HCT116 (cell line): ENCODE data around the gene DDR2. TPM values are rescaled to one million over a fixed set of nuclear protein-coding genes. Genes with fewer than 3 reads are reported as not detected.
"Not testable (repeated sequence)": the region's sequence is repeated elsewhere in the genome, so short reads cannot be mapped to it uniquely, and the experiment has no call there.

Experiments
- ATAC-seq: fragments of 200-7000 bp; cut with Tn5 transposase; 2 replicates; pipeline ENCODE4 v1.9.1; 2020; ENCODE audit warnings: mild to moderate bottlenecking, moderate library complexity
- BruUV-seq: library from RNA; stranded (reverse); fragments of 400-500 nt; replicated peaks from 2 replicates; lab custom pipeline; 2021; lab: Mats Ljungman, UMichigan
- CTCF ChIA-PET: fragments of 300-600 bp; sonication (Branson Sonifier 250); formaldehyde crosslinking; loops from one replicate; lab custom pipeline; 2021; ENCODE audit warnings: antibody characterized with exemption; lab: Charles Lee
- POLR2A ChIA-PET: fragments of 300-600, 350-600 bp; sonication (Branson Sonifier 250); formaldehyde crosslinking; loops from one replicate; lab custom pipeline; 2021; ENCODE audit warnings: antibody characterized with exemption; lab: Charles Lee
- RAD21 ChIA-PET, 2 experiments: fragments of 300-600 bp; sonication (Branson Sonifier 250); formaldehyde crosslinking; loops; one replicate each; lab custom pipeline; 2023; ENCODE audit warnings: low total read pairs in 2 of 2; ENCODE audit not compliant: uncharacterized antibody in 2 of 2, unreplicated experiment in 2 of 2, low non-redundant PET in 1 of 2; lab: Charles Lee
- DNase-seq: peaks from one replicate; pipeline ENCODE4 v3.0.0-alpha.2; 2010; ENCODE audit warnings: low read depth, low spot score
- H2AFZ ChIP-seq: fragments of 200-600 bp; shearing (Covaris generic), sonication (generic); 2 replicates; pipeline ENCODE4 v1.6.1; 2017; ENCODE audit warnings: low read depth, mixed run types, mixed read lengths, antibody characterized with exemption, low read length; ENCODE audit not compliant: poor library complexity, severe bottlenecking
- H3K27ac ChIP-seq: 2 replicates; pipeline ENCODE4 v1.5.1; 2012; ENCODE audit warnings: low read depth, low read length
- H3K27me3 ChIP-seq: fragments of 200-600 bp; sonication (generic); 2 replicates; pipeline ENCODE4 v1.6.1; 2016; ENCODE audit warnings: mixed run types, low read length, mixed read lengths; ENCODE audit not compliant: insufficient read depth
- H3K36me3 ChIP-seq, 2 experiments: fragments of 200-500 bp in 1 of 2; fragments of 200-600 bp in 1 of 2; sonication (Bioruptor generic) in 1 of 2; sonication (generic) in 1 of 2; 2 replicates each; pipeline versions ENCODE4 v1.5.1 to v1.6.1; 2014 to 2016; ENCODE audit warnings: low read length in 2 of 2, inconsistent platforms in 1 of 2, mixed read lengths in 1 of 2, mixed run types in 1 of 2; ENCODE audit not compliant: insufficient read depth in 2 of 2, control insufficient read depth in 1 of 2
- H3K4me1 ChIP-seq, 2 experiments: fragments of 200-600 bp in 1 of 2; sonication (generic) in 1 of 2; 2 replicates each; pipeline versions ENCODE4 v1.5.1 to v1.6.1; 2012 to 2017; ENCODE audit warnings: low read length in 2 of 2, inconsistent platforms in 1 of 2, mild to moderate bottlenecking in 1 of 2, mixed read lengths in 1 of 2, mixed run types in 1 of 2, moderate library complexity in 1 of 2; ENCODE audit not compliant: insufficient read depth in 2 of 2, control insufficient read depth in 1 of 2
- H3K4me2 ChIP-seq: fragments of 200-600 bp; sonication (generic); 2 replicates; pipeline ENCODE4 v1.6.1; 2017; ENCODE audit warnings: mixed run types, low read length, mixed read lengths
- H3K4me3 ChIP-seq, 2 experiments: fragments of 200-600 bp in 1 of 2; sonication (generic) in 1 of 2; replicated peaks in 1 of 2; 2 replicates each; pipeline ENCODE4 v1.5.1; 2011 to 2016; ENCODE audit warnings: low read length in 2 of 2, control low read depth in 1 of 2, low read depth in 1 of 2, mild to moderate bottlenecking in 1 of 2, mixed read lengths in 1 of 2, mixed run types in 1 of 2
- H3K79me2 ChIP-seq: fragments of 200-600 bp; sonication (generic); 2 replicates; pipeline ENCODE4 v1.6.1; 2017; ENCODE audit warnings: mild to moderate bottlenecking, mixed run types, low read length, moderate library complexity, mixed read lengths; ENCODE audit not compliant: insufficient read depth
- H3K9ac ChIP-seq: fragments of 200-600 bp; sonication (generic); 2 replicates; pipeline ENCODE4 v1.6.1; 2016; ENCODE audit warnings: low read length, mixed read lengths
- H3K9me2 ChIP-seq: fragments of 200-600 bp; sonication (generic), shearing (Covaris generic); 2 replicates; pipeline ENCODE4 v1.6.1; 2017; ENCODE audit warnings: mixed run types, mild to moderate bottlenecking, moderate library complexity; ENCODE audit not compliant: insufficient read depth
- H3K9me3 ChIP-seq, 2 experiments: fragments of 200-500 bp in 1 of 2; fragments of 200-600 bp in 1 of 2; sonication (Bioruptor generic) in 1 of 2; sonication (generic) in 1 of 2; 2 replicates each; pipeline ENCODE4 v1.6.1; 2014 to 2017; ENCODE audit warnings: low read length in 2 of 2, mixed read lengths in 2 of 2, inconsistent platforms in 1 of 2, low read depth in 1 of 2, mild to moderate bottlenecking in 1 of 2, mixed run types in 1 of 2, moderate library complexity in 1 of 2; ENCODE audit not compliant: control insufficient read depth in 1 of 2, insufficient read depth in 1 of 2
- H4K20me1 ChIP-seq: fragments of 200-600 bp; sonication (generic), shearing (Covaris generic); 2 replicates; pipeline ENCODE4 v1.6.1; 2017; ENCODE audit warnings: mixed run types, mild to moderate bottlenecking, moderate library complexity; ENCODE audit not compliant: insufficient read depth
- CEBPB ChIP-seq: IDR thresholded peaks from 2 replicates; pipeline ENCODE4 v1.6.1; 2012; ENCODE audit warnings: low read depth
- ELF1 ChIP-seq: IDR thresholded peaks from 2 replicates; pipeline ENCODE4 v1.6.1; 2012; ENCODE audit warnings: low read depth, borderline replicate concordance
- EZH2phosphoT487 ChIP-seq: fragments of 200-600 bp; IDR thresholded peaks from 2 replicates; pipeline ENCODE4 v1.6.1; 2018; ENCODE audit warnings: antibody characterized with exemption, borderline replicate concordance
- POLR2AphosphoS5 ChIP-seq: IDR thresholded peaks from 2 replicates; pipeline ENCODE4 v1.6.1; 2011; ENCODE audit warnings: mild to moderate bottlenecking, low read depth, low read length, moderate library complexity
- RAD21 ChIP-seq: IDR thresholded peaks from 2 replicates; pipeline ENCODE4 v1.6.1; 2012; ENCODE audit warnings: low read depth, mild to moderate bottlenecking
- SP1 ChIP-seq: IDR thresholded peaks from 2 replicates; pipeline ENCODE4 v1.6.1; 2012; ENCODE audit warnings: low read depth
- TCF7L2 ChIP-seq: IDR thresholded peaks from 2 replicates; pipeline ENCODE4 v1.7.0; 2011; ENCODE audit warnings: borderline replicate concordance, inconsistent platforms; ENCODE audit not compliant: insufficient read depth, insufficient read length; ENCODE audit errors: extremely low read depth
- intact Hi-C: fragments of 100-400 bp; cut with micrococcal nuclease; formaldehyde crosslinking; loops from 2 replicates; pipeline ENCODE4 v1.10.0; 2022
- total RNA-seq: library from RNA; stranded (reverse); gene quantifications from one replicate; pipeline ENCODE4 v1.2.1, GENCODE V29; 2021; ENCODE audit not compliant: unreplicated experiment
- TF ChIP-seq, protein P1 (sequence below), 3 experiments: fragments of 200-600 bp in 1 of 3; sonication (generic) in 1 of 3; IDR thresholded peaks in 2 of 3; conservative IDR thresholded peaks in 1 of 3; 2 replicates each; pipeline ENCODE4 v1.5.1; 2012 to 2017; ENCODE audit warnings: low read depth in 2 of 3, low read length in 2 of 3, antibody characterized with exemption in 1 of 3, borderline replicate concordance in 1 of 3, control low read depth in 1 of 3, mild to moderate bottlenecking in 1 of 3, mixed read lengths in 1 of 3, mixed run types in 1 of 3, moderate library complexity in 1 of 3; ENCODE audit not compliant: insufficient read depth in 1 of 3
- TF ChIP-seq, protein P2 (sequence below): IDR thresholded peaks from 2 replicates; pipeline ENCODE4 v1.6.1; 2011; ENCODE audit warnings: mild to moderate bottlenecking, low read length, moderate library complexity; ENCODE audit not compliant: insufficient replicate concordance; ENCODE audit errors: extremely low read depth

Gene DDR2
- total RNA-seq, 1 experiment from 2014 or later, result 0.84 TPM

DNA sequence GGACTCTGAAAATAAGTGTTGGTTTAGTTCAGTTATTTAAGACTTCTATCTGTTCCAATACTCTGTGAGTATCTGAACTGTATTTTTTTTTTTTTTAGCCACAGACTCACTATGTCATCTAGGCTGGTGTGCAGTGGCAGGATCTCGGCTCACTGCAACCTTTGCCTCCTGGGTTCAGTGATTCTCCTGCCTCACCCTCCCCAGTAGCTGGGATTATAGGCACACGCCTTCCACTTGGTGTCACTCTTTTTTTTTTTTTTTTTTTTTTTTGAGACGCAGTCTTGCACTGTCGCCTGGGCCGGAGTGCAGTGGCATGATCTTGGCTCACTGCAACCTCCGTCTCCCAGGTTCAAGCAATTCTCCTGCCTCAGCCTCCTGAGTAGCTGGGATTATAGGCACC lies 49.4 kb upstream of the DDR2 start:
- H3K9me2 ChIP-seq, H4K20me1 ChIP-seq, BruUV-seq, ATAC-seq, H3K4me1 ChIP-seq, H3K27ac ChIP-seq, H3K9me3 ChIP-seq, H3K9ac ChIP-seq, H3K4me3 ChIP-seq, intact Hi-C loops, H3K4me2 ChIP-seq, POLR2A ChIA-PET, H3K79me2 ChIP-seq, DNase-seq, H3K27me3 ChIP-seq, H2AFZ ChIP-seq: not testable (repeated sequence)
- RAD21 ChIA-PET, result interaction anchor here in 1 of 2 experiments (0.7 kb wide), 1 partner anchor 29 kb away, joined by 3 read pairs; no protein-coding TSS in a partner anchor
- peaks cover 8 to 18% of the 10 kb centered on the region in 2 experiments for H3K36me3 ChIP-seq
- CTCF ChIA-PET, result interaction anchor here (1.0 kb wide), 1 partner anchor 225 kb away, joined by 3 read pairs; no protein-coding TSS in a partner anchor

DNA sequence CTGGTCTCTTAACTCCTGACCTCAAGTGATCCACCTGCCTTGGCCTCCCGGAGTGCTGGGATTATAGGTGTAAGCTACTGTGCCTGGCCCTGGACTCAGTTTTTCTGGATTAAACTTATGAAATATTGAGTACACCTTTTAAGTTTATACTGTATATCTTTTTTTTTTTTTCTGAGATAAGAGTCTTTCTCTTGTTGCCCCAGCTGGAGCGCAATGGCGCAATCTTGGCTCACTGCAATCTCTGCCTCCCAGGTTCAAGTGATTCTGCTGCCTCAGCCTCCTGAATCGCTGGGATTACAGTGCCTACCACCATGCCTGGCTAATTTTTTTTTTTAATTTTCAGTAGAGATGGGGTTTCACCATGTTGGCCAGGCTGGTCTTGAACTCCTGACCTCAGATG lies 47.2 kb upstream of the DDR2 start:
- H3K9me3 ChIP-seq, intact Hi-C loops, RAD21 ChIA-PET, DNase-seq, POLR2A ChIA-PET, H3K27me3 ChIP-seq, H3K79me2 ChIP-seq, H3K9ac ChIP-seq, ATAC-seq, H3K4me2 ChIP-seq, H4K20me1 ChIP-seq, CTCF ChIA-PET, H3K27ac ChIP-seq, H3K9me2 ChIP-seq, H3K4me1 ChIP-seq, H2AFZ ChIP-seq, BruUV-seq, H3K4me3 ChIP-seq: not testable (repeated sequence)
- H3K36me3 ChIP-seq, result peaks cover 13 to 29% of the 10 kb centered on the region in 2 experiments

DNA sequence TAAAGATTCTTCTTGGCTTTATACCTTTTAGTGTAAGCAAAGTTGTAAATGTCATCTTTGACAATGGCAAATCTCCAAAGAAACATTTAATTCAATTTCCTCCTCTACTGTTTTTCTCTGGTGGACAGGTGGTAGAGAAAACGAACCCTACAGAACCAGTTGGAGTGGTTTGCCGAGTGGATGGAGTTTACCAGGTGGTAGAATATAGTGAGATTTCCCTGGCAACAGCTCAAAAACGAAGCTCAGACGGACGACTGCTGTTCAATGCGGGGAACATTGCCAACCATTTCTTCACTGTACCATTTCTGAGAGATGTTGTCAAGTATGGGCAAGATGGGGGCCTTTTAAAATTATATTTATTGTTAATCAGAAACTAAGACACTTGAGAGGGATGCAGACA lies 44.9 kb upstream of the DDR2 start:
- ChIA-PET POLR2A (no interaction called here), CTCF (no interaction called here), RAD21 (no interaction called here)
- H3K4me3 ChIP-seq, result no peak overlapping the region
- H3K27ac ChIP-seq, result no peak overlapping the region
- H3K36me3 ChIP-seq, result peaks cover 13 to 17% of the 10 kb centered on the region in 2 experiments; a peak in 3 of 4 replicates
- BruUV-seq, result no TSS peak
- intact Hi-C loops, result no loop called here
- H3K9me2 ChIP-seq, result no peaks in the 10 kb centered on the region
- H3K9ac ChIP-seq, result no peak overlapping the region
- no peaks in the 10 kb centered on the region for H4K20me1 ChIP-seq
- H3K79me2 ChIP-seq, result no peaks in the 10 kb centered on the region
- ATAC-seq (no peak), DNase-seq (no peak)
- H3K4me2 ChIP-seq, result no peak overlapping the region
- H2AFZ ChIP-seq, result no peak overlapping the region
- no peaks in the 10 kb centered on the region for H3K9me3 ChIP-seq
- H3K4me1 ChIP-seq, result no peaks in the 10 kb centered on the region
- no peaks in the 10 kb centered on the region for H3K27me3 ChIP-seq
- TF ChIP-seq EZH2phosphoT487 (no peak), CEBPB (no peak), SP1 (no peak), RAD21 (no peak), ELF1 (no peak), TCF7L2 (no peak), POLR2AphosphoS5 (no peak)
- TF ChIP-seq, protein P1, sequence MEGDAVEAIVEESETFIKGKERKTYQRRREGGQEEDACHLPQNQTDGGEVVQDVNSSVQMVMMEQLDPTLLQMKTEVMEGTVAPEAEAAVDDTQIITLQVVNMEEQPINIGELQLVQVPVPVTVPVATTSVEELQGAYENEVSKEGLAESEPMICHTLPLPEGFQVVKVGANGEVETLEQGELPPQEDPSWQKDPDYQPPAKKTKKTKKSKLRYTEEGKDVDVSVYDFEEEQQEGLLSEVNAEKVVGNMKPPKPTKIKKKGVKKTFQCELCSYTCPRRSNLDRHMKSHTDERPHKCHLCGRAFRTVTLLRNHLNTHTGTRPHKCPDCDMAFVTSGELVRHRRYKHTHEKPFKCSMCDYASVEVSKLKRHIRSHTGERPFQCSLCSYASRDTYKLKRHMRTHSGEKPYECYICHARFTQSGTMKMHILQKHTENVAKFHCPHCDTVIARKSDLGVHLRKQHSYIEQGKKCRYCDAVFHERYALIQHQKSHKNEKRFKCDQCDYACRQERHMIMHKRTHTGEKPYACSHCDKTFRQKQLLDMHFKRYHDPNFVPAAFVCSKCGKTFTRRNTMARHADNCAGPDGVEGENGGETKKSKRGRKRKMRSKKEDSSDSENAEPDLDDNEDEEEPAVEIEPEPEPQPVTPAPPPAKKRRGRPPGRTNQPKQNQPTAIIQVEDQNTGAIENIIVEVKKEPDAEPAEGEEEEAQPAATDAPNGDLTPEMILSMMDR (IDR thresholded peaks at IDR 0.05 in 2 of 3, conservative IDR thresholded peaks at IDR 0.05 in 1 of 3; ENCODE audit: borderline replicate concordance in 1 of 3, insufficient read depth in 1 of 3, low read depth in 2 of 3, low read length in 2 of 3), result no peak
- TF ChIP-seq, protein P2, sequence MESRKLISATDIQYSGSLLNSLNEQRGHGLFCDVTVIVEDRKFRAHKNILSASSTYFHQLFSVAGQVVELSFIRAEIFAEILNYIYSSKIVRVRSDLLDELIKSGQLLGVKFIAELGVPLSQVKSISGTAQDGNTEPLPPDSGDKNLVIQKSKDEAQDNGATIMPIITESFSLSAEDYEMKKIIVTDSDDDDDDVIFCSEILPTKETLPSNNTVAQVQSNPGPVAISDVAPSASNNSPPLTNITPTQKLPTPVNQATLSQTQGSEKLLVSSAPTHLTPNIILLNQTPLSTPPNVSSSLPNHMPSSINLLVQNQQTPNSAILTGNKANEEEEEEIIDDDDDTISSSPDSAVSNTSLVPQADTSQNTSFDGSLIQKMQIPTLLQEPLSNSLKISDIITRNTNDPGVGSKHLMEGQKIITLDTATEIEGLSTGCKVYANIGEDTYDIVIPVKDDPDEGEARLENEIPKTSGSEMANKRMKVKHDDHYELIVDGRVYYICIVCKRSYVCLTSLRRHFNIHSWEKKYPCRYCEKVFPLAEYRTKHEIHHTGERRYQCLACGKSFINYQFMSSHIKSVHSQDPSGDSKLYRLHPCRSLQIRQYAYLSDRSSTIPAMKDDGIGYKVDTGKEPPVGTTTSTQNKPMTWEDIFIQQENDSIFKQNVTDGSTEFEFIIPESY, result no peak
